Amniotic stem cell (primary cell): ENCODE measurements around the gene ZXDC.

Experiments
- DNase-seq: peaks from one replicate; lab custom pipeline; 2025; lab: John Stamatoyannopoulos, UW

The ZXDC gene

GRCh38 chr3:126435456-126436315 lies 40.0 kb downstream of the ZXDC start:
- no peak for DNase-seq

DNA sequence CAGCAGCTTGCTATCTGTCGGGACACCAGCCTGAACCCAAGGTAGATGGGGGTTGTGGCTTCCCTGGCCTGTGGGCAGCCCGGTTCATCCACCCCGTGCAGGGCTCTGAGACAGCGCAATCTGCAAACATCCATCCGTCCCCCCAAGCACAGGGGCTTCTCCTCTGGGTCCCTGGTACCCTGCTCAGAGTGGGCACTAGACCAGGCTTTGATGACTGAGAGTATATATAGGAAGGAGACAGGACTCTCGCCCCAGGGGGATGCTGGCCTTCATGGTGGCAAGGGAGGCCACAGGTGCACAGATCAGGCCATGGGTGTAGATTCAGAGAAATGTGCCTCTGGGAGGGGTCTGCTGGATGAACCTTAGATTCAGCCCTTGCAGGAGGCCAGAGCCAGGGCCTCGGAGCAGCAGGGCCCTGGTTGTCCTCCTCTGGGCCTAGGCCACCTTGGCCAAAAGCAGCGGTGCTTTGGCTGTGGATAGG lies 40.7 kb downstream of the ZXDC start:
- no peak for DNase-seq

DNA sequence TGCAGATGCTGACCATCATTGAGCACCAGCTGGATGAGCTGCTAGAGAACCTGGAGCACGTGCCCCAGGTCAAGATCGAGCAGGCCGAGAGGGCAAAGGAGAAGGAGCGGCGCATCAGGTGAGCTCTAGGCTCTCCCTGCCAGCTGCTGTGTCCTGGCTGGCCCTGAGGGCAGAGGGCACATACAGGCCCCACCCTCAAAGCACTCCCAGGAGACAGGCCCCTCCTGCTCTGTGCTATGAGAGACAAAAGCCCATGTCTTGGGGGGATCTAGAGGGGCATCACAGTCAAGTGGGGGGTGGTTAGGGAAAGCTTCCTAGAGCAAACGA lies 41.5 kb downstream of the ZXDC start:
- no peak for DNase-seq

DNA sequence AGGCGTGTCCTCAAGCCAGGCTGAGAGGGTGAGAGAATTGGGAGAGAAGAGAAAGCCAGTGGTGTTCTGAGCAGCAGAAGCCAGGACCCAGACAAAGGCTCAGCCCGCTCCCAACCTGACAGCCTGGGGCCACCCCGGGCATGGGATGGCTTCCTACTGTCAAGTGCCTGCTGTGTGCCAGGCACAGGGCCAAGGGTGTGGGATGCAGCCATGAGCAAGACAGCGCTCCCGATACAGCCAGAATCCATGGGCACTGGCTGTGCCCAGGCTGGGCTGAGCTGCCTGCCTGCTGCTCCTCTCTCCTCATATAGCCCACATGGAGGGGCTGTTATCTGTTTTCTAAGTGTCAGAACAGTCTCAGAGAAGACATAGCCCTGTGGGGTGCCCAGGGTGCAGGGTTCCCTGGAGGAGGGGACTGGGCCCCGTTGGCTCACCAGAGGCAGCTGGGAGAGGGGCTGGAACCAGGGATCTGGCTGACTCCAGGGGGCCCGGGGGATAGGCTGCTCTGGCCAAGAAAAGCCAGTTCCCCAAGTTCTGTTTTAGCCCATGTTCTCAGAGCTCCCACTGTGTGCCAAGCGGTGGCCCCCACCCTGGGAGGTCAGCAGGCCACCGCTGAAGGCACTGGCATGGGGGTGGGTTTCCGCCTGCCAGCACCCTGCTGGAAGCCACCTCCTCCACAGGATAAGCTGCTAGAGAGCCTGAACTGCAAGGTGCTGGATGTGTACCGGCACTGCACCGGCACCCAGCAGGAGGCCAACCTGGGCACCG lies 42.0 kb downstream of the ZXDC start:
- DNase-seq: no peak

DNA sequence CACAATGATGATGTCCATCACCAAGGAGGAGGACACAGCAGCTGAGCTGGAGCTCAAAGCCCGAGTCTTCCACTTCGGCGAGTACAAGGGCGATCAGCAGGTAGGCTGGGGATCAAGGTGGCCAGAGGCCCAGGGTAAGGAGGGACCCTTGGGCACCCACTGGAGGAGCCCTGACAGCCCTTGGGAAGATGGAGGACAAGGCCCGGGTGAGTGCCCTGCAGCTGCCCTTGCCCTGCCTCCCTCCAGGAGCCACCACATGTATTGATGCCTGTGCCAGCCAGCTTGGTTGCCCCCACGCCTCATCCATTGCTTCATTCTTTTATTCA lies 42.6 kb downstream of the ZXDC start:
- no peak for DNase-seq

DNA sequence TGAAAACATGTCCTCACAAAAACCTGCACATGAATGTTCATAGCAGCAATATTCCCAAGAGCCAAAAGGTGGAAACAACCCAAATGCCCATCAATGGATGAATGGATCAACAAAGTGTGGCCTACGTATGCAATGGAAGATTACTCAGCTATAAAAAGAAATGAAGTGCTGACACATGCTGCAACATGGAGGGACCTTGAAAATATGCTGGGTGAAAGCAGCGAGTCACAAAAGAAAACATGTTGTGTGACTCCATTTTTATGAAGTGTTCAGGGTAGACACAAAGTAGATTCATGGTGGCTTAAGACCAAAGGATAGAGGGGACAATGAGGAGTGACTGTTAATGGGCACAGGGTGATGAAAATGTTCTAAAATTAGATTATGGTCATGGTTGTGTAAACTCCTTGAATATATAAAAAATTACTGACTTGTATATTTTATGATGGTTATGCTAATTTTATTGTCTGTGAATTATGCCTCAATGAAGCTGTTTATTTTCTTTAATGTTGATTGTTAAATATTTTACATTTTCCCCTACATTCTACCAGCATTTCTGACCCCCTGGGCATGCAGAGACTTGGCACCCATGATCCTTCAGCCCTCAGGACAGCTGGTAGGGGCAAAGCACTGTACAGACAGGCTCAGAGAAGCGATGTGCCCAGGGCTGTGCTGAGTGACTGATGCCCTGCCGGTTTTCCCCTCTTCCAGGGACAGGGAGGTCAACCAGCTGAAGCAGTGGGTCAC lies 43.2 kb downstream of the ZXDC start:
- DNase-seq: no peak

DNA sequence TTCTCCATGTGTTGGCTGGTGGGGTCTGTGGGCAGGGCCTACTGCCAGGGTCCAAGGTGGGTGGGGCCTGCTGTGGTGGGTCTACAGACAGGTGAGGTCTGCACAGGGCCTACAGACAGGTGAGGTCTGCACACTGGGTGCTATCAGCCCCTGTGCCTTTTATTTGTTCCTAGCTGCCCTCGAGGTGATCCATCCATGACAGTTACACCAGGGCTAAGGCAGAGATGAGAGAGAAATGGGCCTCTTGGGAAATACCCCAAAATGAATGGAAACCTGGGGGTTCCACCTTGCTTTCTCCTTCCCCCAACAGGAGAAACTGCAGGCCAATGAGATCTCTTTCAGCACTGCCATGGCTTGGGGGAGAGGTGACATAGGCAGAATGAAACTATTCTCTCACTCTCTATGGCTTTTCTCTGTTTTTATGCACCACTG lies 44.6 kb downstream of the ZXDC start:
- DNase-seq: no peak

DNA sequence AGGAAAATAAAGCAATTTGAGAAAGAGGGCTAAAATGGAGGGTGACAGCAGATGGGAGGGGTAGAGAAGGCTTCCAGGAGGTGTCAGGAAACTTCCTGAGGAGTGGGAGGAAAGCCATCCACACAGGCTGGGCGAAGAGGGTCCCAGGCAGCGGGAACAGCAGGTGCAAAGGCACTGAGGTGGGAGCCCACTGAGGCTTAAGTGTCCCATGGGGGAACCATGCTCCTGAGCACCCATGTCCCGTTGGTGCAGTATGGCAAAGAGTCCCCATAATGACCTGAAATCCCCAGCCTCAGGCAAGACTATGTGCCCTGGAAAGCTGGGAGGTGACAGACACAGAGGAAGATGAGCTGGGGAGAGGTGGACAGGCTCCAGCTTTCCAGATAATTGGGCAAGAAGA lies 50.9 kb downstream of the ZXDC start:
- DNase-seq: no peak

- DNase-seq: no peak
Measured at GRCh38 chr3:126424039-126424717, 51.5 kb downstream of the ZXDC start.

- no peak for DNase-seq
Measured at GRCh38 chr3:126423191-126424038, 52.3 kb downstream of the ZXDC start.

DNA sequence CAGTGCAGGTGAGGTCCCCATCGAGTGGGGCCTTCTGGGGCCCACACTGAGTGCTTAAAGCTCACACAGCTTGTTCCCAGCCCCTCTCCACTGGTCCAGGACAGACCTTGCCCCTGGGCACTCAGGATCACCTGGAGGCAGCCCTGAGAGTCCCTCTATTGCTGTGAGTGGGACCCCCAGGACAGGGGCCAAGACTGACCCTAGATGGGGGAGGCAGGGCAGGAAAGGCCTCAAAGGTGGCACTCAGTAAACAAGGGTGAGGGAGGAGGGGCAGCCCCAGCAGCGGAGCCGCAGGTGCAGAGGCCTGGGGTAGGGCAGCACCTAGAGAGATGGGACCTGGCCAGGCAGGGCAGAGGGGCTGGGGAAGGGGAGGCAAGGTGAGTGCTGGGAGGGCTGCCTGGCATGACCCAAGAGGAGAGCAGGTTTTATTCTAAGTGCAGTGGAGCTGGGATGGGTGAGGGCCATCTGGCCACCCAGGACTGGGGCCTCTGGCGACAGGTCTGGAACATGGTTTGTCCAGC lies 53.1 kb downstream of the ZXDC start:
- DNase-seq: no peak

GRCh38 chr3:126422121-126422520 lies 53.6 kb downstream of the ZXDC start:
- DNase-seq: no peak

DNA sequence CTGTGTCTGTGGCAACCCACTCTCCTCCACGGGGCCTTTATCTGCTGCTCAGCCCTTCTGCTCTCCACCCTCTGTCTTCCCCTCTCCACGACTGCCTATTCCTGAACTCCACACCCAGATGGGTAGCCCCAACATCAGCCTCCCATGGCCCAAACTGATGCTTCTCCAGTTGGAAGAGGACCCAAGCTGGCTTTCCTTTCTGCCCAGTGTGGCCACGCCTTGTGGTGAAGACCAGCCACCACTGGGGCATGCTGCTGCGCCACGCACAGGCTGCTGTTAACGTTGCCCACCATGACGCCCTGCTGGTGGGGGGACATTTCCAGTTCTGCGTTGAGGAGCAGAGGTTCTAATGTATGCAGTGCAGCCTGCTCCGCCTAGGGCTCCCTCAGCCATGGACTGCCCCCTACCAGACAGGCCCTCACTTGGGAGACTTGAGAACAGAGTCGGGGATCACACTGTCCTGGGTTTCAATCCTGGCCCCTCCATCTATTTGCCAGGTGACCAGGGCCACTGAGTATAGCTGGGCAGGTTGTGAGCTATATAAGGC lies 54.0 kb downstream of the ZXDC start:
- no peak for DNase-seq

- no peak for DNase-seq
Measured at GRCh38 chr3:126419886-126420786, 55.6 kb downstream of the ZXDC start.

GRCh38 chr3:126419151-126419703 lies 56.5 kb downstream of the ZXDC start:
- DNase-seq: no peak

GRCh38 chr3:126418661-126419131 lies 57.0 kb downstream of the ZXDC start:
- no peak for DNase-seq

DNA sequence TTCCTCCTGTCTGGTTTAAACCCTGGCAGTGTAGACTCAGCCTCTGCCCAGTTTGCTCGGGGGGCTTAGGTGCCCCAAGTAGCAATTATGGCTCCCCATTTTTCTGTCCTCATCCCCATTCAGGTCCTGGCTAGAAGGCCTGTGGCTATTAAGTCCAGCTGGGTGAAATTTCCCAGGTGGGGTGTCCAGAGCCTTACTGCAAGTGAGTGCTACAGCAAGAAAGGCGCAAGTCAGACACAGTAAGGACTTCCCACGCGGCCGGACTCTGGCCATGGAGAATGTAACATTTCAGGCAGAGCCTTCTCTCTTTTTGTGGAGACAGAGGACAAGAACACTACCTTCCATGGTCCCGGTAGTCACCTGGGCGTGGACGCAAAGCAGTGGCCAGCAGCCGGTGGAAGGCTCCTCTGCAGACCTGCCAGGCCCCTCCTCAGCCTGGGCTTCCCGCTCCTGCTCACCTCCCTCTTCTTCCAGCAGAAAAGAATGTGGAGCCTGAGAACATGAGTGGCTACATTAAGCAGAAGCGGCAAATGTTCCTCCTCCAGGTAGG lies 57.6 kb downstream of the ZXDC start:
- DNase-seq: no peak

DNA sequence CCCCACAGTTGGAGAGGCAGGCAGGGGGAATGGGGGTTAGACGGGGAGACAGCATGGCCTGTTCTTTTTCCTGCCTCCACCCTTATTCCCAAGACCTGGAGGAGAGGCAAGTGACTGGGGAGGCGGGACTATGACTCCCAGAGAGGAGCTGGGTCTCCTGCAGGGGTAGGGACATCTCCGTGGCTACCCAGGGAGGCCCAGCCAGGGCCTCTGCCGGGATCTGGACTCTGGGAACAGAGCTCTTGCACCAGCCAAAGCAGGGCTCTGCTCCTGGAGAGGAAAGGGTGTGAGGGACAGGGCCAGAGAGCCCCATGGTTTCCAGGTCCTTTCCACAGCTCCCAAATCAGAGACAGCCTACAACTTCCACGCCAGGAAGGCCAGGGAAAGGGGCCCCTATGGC lies 58.2 kb downstream of the ZXDC start:
- DNase-seq: no peak

GRCh38 chr3:126416943-126417342 lies 58.7 kb downstream of the ZXDC start:
- DNase-seq: no peak
